Retina (tissue), 1 donor: ENCODE measurements around the gene DIAPH3.

ENCODE experiments used
- DNase-seq: peaks from one replicate; pipeline ENCODE4 v3.0.0-alpha.2; 2016

Gene DIAPH3

GRCh38 chr13:60019119-60019993 lies 144.4 kb downstream of the DIAPH3 start:
- no peak for DNase-seq

DNA sequence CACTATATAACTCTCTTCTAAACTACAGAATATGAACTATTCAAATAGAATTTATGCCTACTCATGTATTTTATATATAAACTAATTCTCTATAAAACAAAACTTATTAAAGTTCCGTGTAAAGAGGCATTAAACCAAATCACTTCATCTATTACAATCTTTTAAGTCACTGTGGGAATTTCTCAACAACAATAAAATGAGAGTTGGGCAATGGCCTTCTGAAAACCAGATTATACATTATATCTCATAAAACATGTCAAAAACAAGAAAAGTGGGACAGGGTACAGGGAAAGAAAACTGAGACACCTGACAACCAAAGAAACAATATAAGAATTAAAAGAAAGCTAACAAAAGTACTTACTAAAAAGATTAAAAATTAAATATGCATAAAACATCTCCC lies 145.2 kb downstream of the DIAPH3 start:
- no peak for DNase-seq

- DNase-seq: no peak
Observed at GRCh38 chr13:60016229-60016628, 147.5 kb downstream of the DIAPH3 start.

GRCh38 chr13:60013166-60013565 lies 150.6 kb downstream of the DIAPH3 start:
- no peak for DNase-seq

DNA sequence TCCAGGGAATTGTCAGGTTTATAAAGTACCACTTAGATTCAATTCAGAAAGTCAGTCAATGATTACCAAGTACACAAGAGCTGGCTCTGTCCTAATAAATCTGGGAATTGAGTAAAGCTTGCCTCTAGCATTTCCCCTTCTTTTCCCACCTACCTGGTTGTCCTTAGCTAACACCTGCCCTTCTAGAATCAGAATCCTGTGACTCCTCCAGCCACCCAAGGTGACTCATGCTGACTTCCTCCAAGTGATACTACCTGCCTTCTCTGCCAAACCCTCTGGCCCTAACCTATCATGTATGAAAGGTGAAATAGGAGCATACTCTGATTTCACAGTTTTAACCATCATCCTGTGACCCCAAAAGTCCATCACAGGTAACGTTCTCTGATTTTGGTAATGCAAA lies 151.2 kb downstream of the DIAPH3 start:
- DNase-seq: no peak

- DNase-seq: no peak
Observed at GRCh38 chr13:60009300-60010253, 154.2 kb downstream of the DIAPH3 start.

GRCh38 chr13:60001889-60002288 lies 161.8 kb downstream of the DIAPH3 start:
- DNase-seq: no peak

GRCh38 chr13:60000976-60001375 lies 162.8 kb downstream of the DIAPH3 start:
- no peak for DNase-seq

DNA sequence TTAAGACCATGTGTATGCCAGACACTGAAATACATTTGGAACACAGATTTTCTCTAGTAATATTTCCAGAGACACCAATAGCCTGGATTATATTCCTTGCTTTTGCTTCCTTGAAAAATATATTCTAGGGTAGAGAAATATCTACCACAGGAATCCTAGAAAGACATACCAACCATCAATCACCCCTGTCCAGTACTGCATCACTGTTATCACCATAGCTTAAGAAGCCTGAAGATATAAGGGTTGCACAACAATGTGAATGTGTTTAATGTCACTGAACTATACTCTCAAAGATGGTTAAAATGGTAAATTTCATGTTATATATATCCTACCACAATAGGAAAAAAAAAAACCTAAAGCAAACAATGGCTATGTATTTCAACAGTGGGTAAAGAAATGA lies 163.6 kb downstream of the DIAPH3 start:
- no peak for DNase-seq

DNA sequence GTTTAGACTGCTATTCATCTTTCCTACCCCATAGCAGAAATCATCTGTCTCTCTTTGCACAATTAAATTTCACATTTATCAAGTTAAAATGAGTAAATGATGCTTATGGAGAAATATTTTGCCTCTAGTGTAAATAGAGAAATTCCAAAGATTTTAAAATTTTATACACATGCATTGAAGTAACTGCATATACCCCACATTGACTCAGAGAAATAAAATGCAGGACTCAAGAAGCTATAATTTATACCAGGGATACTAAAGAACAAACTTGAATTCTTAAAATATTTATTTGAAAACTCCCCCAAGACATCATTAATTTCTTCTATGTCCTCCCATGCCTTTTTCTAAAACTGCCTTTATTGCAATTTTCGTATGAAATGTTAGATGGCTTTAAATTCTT lies 165.8 kb downstream of the DIAPH3 start:
- no peak for DNase-seq

DNA sequence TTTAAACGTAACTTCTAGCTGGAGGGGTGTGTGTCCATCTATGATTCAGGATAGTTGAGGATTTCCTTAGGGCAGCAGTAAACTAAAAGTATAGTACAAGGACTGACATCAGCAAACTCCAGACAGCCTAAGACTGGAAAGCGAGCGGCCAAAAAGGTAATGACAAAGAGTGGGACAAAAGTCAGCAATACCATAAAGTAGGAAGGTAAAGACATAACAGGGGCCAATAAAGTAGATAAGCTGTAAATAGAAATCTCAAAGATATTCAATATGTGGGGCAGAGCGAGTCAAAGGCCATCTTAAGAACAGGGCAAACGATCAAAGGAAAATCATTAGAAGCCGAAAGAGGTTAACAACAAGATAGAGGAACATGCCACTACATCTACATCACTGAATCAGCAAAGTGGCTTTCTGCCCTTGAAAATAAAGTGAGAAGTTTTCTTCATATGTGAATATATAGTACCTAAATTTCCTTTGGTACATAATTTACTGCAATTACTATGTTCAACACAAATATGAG lies 167.2 kb downstream of the DIAPH3 start:
- no peak for DNase-seq

GRCh38 chr13:59991395-59991794 lies 172.3 kb downstream of the DIAPH3 start:
- no peak for DNase-seq

DNA sequence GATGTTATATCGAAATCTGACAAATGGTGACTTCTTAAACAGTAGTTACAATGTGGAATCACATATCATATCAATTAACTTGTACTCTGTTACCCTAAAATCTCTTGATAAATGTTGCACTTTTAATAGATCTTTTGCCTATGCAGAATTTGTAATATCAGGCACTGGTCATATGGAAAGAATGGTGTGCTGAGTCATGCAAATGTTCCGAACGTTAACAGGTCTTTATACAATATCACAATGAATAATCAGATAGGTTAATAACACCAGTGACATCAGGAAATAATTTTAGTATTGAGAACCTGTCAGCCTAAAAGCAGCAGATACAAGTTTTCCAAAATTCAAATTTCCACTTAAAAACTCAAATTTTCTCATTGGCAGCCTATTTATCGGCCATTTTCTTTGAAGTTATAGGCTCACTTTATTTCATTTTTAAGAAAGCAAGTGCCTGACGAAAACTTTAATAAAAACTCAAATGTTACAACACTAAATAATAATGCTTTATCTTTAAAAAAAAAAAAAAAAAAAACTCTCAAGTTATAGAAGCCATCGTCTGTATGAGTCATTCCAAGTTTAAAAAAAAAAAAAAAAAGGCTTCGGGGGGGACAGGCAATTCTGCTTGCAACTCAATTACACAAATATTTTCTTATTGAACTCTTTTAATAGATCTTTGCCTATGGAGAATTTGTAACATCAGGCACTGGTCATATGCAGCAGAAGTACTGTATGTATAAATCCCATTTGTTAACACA lies 180.9 kb downstream of the DIAPH3 start:
- DNase-seq: no peak

GRCh38 chr13:59979589-59979988 lies 184.1 kb downstream of the DIAPH3 start:
- no peak for DNase-seq

- no peak for DNase-seq
Observed at GRCh38 chr13:59978862-59979261, 184.9 kb downstream of the DIAPH3 start.

GRCh38 chr13:59976856-59977255 lies 186.9 kb downstream of the DIAPH3 start:
- DNase-seq: no peak

DNA sequence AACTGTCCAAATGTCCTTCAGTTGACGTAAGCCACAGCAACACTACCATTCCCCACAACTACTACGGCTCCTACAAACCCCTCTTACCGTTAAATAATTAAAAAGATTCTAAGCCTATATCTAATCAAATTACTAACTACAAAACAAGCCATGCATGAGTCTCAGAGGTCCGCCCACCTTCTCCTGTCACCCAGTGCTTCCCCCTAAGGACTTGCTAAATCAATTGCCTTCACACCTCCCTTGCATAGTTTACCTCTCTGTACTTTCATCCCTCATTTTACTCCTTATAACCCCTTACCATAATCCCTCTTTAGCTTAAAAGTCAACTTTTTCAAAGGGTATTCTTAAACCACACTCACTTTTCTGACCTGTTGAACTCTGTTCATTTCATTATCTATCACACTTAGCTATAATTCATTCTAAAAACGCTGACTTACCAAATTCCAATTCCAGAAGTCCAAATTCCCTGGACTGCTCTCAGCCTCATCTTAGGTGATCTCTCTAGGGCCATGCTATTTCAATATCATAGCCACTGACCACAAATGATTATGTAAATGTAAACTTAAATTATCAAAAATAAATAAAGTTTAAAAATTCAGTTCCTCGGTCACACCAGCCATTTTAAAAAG lies 187.8 kb downstream of the DIAPH3 start:
- no peak for DNase-seq

DNA sequence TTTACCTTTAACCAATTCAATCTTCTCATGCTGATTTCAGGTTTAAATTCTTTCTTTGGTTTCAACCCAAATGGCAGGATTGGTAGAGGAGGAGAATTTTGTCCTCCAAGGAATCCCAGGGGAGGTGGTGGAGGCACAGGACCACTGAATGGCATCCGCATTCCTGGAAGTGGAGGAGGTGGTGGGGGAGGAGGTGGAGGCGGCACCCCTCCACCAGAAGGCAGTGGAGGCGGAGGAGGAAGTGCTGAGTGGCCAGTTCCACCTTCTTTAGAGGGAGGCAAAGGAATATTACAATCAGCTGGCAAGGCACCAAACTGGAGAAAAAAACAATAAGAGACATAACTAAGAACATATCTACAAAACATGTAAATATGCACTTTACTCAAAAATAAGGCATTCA lies 192.9 kb downstream of the DIAPH3 start:
- no peak for DNase-seq

DNA sequence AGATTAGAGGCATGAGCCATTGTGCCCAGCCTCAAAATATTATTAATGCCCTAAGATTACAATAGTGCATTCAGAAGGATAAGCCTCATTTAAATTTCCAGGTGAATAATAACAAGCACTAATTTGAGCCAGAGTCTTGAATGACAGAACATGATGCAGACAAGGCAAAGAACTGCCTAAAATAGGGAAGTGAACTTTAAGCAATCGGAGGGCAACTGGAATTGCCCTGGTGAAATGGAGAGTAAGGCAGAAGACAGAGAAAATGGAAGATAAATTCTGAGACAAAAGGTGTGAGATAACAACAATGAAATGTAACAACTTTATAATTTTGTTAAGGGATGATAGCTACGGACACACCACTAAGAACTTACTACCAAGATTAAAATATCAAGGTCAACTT lies 199.9 kb downstream of the DIAPH3 start:
- no peak for DNase-seq

DNA sequence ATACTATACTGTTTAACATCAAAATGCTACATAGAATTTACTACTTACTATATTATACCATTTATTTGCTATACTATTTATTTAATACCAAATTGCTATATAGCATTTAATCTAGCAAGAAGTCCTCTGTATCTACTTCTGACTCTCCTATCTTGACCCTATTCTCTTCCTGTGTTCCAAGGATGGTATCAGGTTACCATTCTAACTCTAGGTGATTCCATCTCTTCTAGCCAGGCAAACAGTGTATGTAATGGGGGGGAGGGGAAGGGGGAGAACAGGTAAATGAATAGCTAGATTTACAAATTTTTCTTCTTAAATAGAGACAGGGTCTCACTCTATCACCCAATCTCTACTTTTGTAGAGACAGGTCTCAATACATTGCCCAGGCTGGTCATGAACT lies 200.3 kb downstream of the DIAPH3 start:
- DNase-seq: no peak

- DNase-seq: peak; percentile 19
Observed at GRCh38 chr13:59962343-59962742, 201.4 kb downstream of the DIAPH3 start.

GRCh38 chr13:59960683-59961082 lies 203.0 kb downstream of the DIAPH3 start:
- DNase-seq: no peak
